ENCODE measurements around the gene CASKIN2. TPM values are rescaled to one million over a fixed set of nuclear protein-coding genes. Genes with fewer than 3 reads are reported as not detected.

Gene CASKIN2
- total and polyA plus RNA-seq, 2 experiments from 2014 or later = 1.9 to 6.2 TPM

DNA sequence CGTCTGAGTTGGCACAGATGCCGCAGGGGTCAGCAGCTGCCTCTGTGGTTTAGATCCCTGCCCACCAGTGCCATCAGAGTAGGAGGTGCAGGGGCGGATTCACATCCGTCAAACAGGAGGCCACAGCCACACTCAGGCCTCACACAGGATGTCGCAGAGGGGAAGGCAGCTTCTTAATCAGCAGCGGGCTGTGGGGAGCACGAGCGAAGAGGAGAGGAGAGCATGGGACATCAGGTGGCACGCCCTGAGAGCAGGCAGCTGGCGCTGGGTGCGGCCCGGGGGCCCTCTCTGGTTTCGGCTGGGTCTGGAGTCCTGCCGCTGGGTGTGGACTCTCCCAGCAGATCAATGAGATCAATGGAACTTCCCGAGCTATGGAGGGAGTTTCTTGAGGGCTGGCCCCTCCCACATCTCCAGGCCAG is 19.8 kb upstream of the CASKIN2 start:
- no peak for DNase-seq
- H3K4me2 ChIP-seq (ENCODE audit: unreplicated experiment) = no peak overlapping the region
- no peaks in the 10 kb centered on the region for H3F3A ChIP-seq (ENCODE audit: insufficient read depth)
- no peak overlapping the region for H3K27ac ChIP-seq
- H3K9ac ChIP-seq = no peak overlapping the region
- no peaks in the 10 kb centered on the region for H3K4me1 ChIP-seq (ENCODE audit: insufficient read depth)
- no peak overlapping the region for H2AFZ ChIP-seq
- 38 to 46% methylated on average over 12 to 15 of the region's 15 CpGs for WGBS, 2 experiments (ENCODE audit: low coverage in 1 of 2, low lambda C conversion rate in 2 of 2, missing lambda C conversion rate in 2 of 2)
- in situ Hi-C loops (cut with MboI) = no loop called here
- no peaks in the 10 kb centered on the region for H3K9me3 ChIP-seq (ENCODE audit: low read depth)
- H3K36me3 ChIP-seq (ENCODE audit: low read depth) = no peaks in the 10 kb centered on the region
- no peak overlapping the region for H3K4me3 ChIP-seq
- TF ChIP-seq EZH2 (IDR thresholded peaks at IDR 0.05; ENCODE audit: insufficient read depth, poor library complexity, severe bottlenecking) (no peak), EZH2phosphoT487 (IDR thresholded peaks at IDR 0.05; ENCODE audit: insufficient read depth, low read depth) (no peak)
- no peaks in the 10 kb centered on the region for H4K20me1 ChIP-seq (ENCODE audit: insufficient read depth)
- no peaks in the 10 kb centered on the region for H3K79me2 ChIP-seq (ENCODE audit: insufficient read depth)
- no peaks in the 10 kb centered on the region for H3K9me2 ChIP-seq (ENCODE audit: insufficient read depth)
- H3K27me3 ChIP-seq (replicated peaks; ENCODE audit: insufficient read depth) = no peaks in the 10 kb centered on the region; the same call in 1 of the 2 replicates

DNA sequence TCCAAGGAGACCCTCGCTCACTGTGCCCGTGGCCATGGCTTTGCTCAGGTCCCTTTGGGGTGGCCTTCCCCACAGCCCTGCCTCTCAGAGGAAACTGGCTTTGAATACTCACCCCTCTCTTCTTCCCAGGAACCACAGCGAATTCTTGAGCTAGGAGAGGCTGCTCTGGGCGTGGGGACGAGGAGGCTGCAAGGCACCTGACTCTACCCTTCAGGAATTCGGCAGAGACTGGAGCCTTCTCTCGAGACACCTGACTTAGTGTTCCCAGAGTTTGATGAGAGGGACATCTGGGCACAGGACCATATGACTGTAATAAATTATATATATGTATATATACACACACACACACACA is 16.4 kb upstream of the CASKIN2 start:
- TF ChIP-seq EZH2 (IDR thresholded peaks at IDR 0.05; ENCODE audit: insufficient read depth, poor library complexity, severe bottlenecking) (no peak), EZH2phosphoT487 (IDR thresholded peaks at IDR 0.05; ENCODE audit: insufficient read depth, low read depth) (no peak)
- Histone ChIP-seq H4K20me1 (ENCODE audit: insufficient read depth) (no peaks in the 10 kb centered on the region), H3K79me2 (ENCODE audit: insufficient read depth) (no peaks in the 10 kb centered on the region), H3K4me2 (ENCODE audit: unreplicated experiment) (no peak overlapping the region), H3K4me3 (no peak overlapping the region), H3F3A (ENCODE audit: insufficient read depth) (no peaks in the 10 kb centered on the region), H3K9me3 (ENCODE audit: low read depth) (no peaks in the 10 kb centered on the region), H3K27me3 (replicated peaks; ENCODE audit: insufficient read depth) (peaks cover 10% of the 10 kb centered on the region; the same call in 1 of the 2 replicates), H3K9me2 (ENCODE audit: insufficient read depth) (no peaks in the 10 kb centered on the region), H3K9ac (no peak overlapping the region), H3K36me3 (ENCODE audit: low read depth) (no peaks in the 10 kb centered on the region), H3K4me1 (ENCODE audit: insufficient read depth) (no peaks in the 10 kb centered on the region), H3K27ac (no peak overlapping the region), H2AFZ (no peak overlapping the region)
- no peak for DNase-seq
- 81 to 88% methylated on average over 7 of the region's 7 CpGs for WGBS, 2 experiments (ENCODE audit: low coverage in 1 of 2, low lambda C conversion rate in 2 of 2, missing lambda C conversion rate in 2 of 2)
- in situ Hi-C loops (cut with MboI) = no loop called here

DNA sequence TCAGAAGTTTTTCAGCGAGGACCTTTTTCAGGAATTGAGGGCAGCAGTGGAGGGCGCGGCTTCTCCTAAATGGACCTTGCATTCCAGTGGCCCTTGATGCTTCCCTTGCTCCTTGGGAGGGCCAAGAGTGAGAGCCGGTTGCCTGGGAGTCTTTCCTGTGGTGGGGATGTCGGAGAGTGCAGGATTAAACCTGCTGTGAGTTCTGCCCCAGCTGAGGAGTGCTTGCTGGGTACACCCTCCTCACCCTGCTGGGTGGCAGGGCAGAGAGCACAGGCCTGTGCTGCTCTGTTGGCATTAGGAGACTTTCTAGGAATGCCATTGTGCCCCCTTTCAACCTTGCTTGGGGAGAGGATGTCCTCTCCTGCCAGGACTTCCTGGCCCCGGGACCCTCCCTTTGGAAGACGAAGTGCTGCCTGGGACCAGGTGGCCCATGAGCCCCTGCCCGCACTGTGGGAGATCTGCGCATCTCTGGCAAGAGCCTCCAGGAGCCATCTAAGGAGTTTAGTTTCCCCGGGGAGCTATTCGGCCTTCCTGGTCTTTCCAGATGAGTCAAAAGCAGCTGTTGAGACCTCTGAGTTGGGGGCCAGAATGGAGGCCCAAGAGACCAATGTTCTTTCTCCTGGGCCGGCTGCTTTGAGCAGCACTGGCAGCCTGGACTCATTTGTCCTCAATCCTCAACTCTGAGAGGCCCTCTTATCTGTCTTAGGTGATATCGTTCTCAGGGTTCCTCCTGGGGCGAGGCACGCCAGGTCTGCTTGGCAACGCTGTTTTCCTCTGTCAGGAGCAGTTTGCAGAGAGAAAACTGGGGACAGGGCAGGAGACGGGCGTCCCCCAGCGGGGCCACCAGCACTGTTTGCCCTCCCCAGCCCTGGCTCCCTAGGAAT is 15.7 kb upstream of the CASKIN2 start:
- H3K9ac ChIP-seq = no peak overlapping the region
- H3K36me3 ChIP-seq (ENCODE audit: low read depth) = no peaks in the 10 kb centered on the region
- no peak overlapping the region for H3K27ac ChIP-seq
- H3K79me2 ChIP-seq (ENCODE audit: insufficient read depth) = no peaks in the 10 kb centered on the region
- no peaks in the 10 kb centered on the region for H3F3A ChIP-seq (ENCODE audit: insufficient read depth)
- H3K4me2 ChIP-seq (ENCODE audit: unreplicated experiment) = no peak overlapping the region
- WGBS, 2 experiments (ENCODE audit: low coverage in 1 of 2, low lambda C conversion rate in 2 of 2, missing lambda C conversion rate in 2 of 2) = 78 to 80% methylated on average over 19 of the region's 19 CpGs
- H3K4me1 ChIP-seq (ENCODE audit: insufficient read depth) = no peaks in the 10 kb centered on the region
- peaks cover 16% of the 10 kb centered on the region; the same call in 1 of the 2 replicates for H3K27me3 ChIP-seq (replicated peaks; ENCODE audit: insufficient read depth)
- TF ChIP-seq EZH2phosphoT487 (IDR thresholded peaks at IDR 0.05; ENCODE audit: insufficient read depth, low read depth) (no peak), EZH2 (IDR thresholded peaks at IDR 0.05; ENCODE audit: insufficient read depth, poor library complexity, severe bottlenecking) (no peak)
- no peaks in the 10 kb centered on the region for H3K9me3 ChIP-seq (ENCODE audit: low read depth)
- no peak overlapping the region for H3K4me3 ChIP-seq
- in situ Hi-C loops (cut with MboI) = no loop called here
- H4K20me1 ChIP-seq (ENCODE audit: insufficient read depth) = no peaks in the 10 kb centered on the region
- DNase-seq = no peak
- H2AFZ ChIP-seq = no peak overlapping the region
- no peaks in the 10 kb centered on the region for H3K9me2 ChIP-seq (ENCODE audit: insufficient read depth)

DNA sequence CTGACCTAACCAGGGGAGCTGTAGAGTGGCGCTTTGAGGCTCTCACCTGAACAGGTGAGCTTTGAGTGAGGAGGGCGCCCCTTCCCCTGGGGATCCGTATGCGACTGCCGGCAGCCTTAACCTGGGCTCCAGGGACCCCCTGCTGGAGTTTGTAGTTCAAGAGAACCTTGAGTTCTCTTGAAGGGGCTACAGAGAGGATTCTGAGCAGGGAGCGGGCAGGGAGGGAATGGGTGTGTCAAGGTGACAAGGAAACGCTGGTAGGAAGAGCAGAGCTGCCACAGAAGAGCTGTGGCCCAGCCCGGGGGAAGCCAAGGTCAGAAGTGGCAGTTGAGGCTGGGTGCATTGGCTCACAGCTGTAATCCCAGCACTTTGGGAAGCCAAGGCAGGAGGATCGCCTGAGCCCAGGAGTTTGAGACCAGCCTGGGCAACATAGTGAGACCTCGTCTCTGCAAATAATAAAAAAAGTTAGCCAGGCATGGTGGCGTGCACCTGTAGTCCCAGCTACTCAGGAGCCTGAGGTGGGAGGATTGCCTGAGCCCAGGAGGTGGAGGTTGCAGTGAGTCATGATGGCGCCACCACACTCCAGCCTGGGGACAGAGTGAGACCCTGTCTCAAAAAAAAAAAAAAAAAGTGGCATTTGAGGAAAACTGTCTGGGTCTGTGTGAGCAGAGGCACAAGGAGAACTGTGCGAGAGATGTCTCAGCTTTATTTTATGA is 11.4 kb upstream of the CASKIN2 start:
- no peak for DNase-seq
- H3K9ac ChIP-seq = no peak overlapping the region
- H3K4me1 ChIP-seq (ENCODE audit: insufficient read depth) = no peaks in the 10 kb centered on the region
- no peak overlapping the region for H3K27ac ChIP-seq
- in situ Hi-C loops (cut with MboI) = no loop called here
- WGBS, 2 experiments (ENCODE audit: low coverage in 1 of 2, low lambda C conversion rate in 2 of 2, missing lambda C conversion rate in 2 of 2) = 26 to 28% methylated on average over 13 of the region's 13 CpGs
- no peaks in the 10 kb centered on the region for H3K9me3 ChIP-seq (ENCODE audit: low read depth)
- H3F3A ChIP-seq (ENCODE audit: insufficient read depth) = no peaks in the 10 kb centered on the region
- H3K79me2 ChIP-seq (ENCODE audit: insufficient read depth) = no peaks in the 10 kb centered on the region
- H3K36me3 ChIP-seq (ENCODE audit: low read depth) = no peaks in the 10 kb centered on the region
- no peak overlapping the region for H3K4me2 ChIP-seq (ENCODE audit: unreplicated experiment)
- no peak overlapping the region for H3K4me3 ChIP-seq
- H4K20me1 ChIP-seq (ENCODE audit: insufficient read depth) = no peaks in the 10 kb centered on the region
- peaks cover 19% of the 10 kb centered on the region; the same call in 1 of the 2 replicates for H3K27me3 ChIP-seq (replicated peaks; ENCODE audit: insufficient read depth)
- TF ChIP-seq EZH2 (IDR thresholded peaks at IDR 0.05; ENCODE audit: insufficient read depth, poor library complexity, severe bottlenecking) (no peak), EZH2phosphoT487 (IDR thresholded peaks at IDR 0.05; ENCODE audit: insufficient read depth, low read depth) (no peak)
- H2AFZ ChIP-seq = no peak overlapping the region
- no peaks in the 10 kb centered on the region for H3K9me2 ChIP-seq (ENCODE audit: insufficient read depth)
